ENCODE data around the gene RET.
A peak's percentile ranks its signal among the peaks of the same experiment; 100 is the strongest.

RET gene

GRCh38 chr10:43111101-43111500, 34.2 kb downstream of the RET start:
- no peak for DNase-seq

GRCh38 chr10:43111921-43112607, 35.2 kb downstream of the RET start:
- DNase-seq, result no peak

GRCh38 chr10:43112608-43112961, 35.7 kb downstream of the RET start:
- DNase-seq, result no peak

- DNase-seq, result no peak
Observed at GRCh38 chr10:43113201-43114087, 36.6 kb downstream of the RET start.

- DNase-seq, result no peak
Observed at GRCh38 chr10:43114088-43114742, 37.3 kb downstream of the RET start.

GRCh38 chr10:43114743-43115611, 38.1 kb downstream of the RET start:
- no peak for DNase-seq

- no peak for DNase-seq
Observed at GRCh38 chr10:43115881-43116595, 39.2 kb downstream of the RET start.

GRCh38 chr10:43116596-43116995, 39.7 kb downstream of the RET start:
- DNase-seq, result no peak

GRCh38 chr10:43117031-43117776, 40.3 kb downstream of the RET start:
- DNase-seq, result no peak

- no peak for DNase-seq
Observed at GRCh38 chr10:43117777-43118583, 41.1 kb downstream of the RET start.

- DNase-seq, result no peak
Observed at GRCh38 chr10:43118631-43119415, 42.0 kb downstream of the RET start.

- no peak for DNase-seq
Observed at GRCh38 chr10:43119416-43120115, 42.7 kb downstream of the RET start.

GRCh38 chr10:43120116-43120928, 43.5 kb downstream of the RET start:
- no peak for DNase-seq

GRCh38 chr10:43120929-43121314, 44.1 kb downstream of the RET start:
- DNase-seq, result peak; percentile 67

- no peak for DNase-seq
Observed at GRCh38 chr10:43121444-43121843, 44.6 kb downstream of the RET start.

- no peak for DNase-seq
Observed at GRCh38 chr10:43122096-43122495, 45.2 kb downstream of the RET start.

GRCh38 chr10:43122826-43123225, 46.0 kb downstream of the RET start:
- no peak for DNase-seq
